GM18861 (cell line): ENCODE data around the gene HYLS1.
"Not testable (repeated sequence)": the region's sequence is repeated elsewhere in the genome, so short reads cannot be mapped to it uniquely, and the experiment has no call there.

Experiments used
- ATAC-seq: cut with Tn5 transposase; IDR thresholded peaks from one replicate; pipeline ENCODE4 v1.9.1; 2021; ENCODE audit not compliant: unreplicated experiment

The HYLS1 gene

GRCh38 chr11:125902927-125903710 is 15.7 kb downstream of the HYLS1 start, which contains the start of gene PUS3:
PUS3 (minus strand) TSS chr11:125903206; CDS start chr11:125896284, 6,922 bp downstream.
- peak; percentile 96 for ATAC-seq

- no peak for ATAC-seq
These were observed 16.5 kb downstream of the HYLS1 start, which contains the start of gene DDX25 for GRCh38 chr11:125903711-125904659. DDX25 (plus strand) TSS chr11:125904508; CDS start chr11:125904518, 10 bp downstream.

- no peak for ATAC-seq
These were observed 17.2 kb downstream of the HYLS1 start for GRCh38 chr11:125904678-125905077.

GRCh38 chr11:125910226-125910849 is 22.9 kb downstream of the HYLS1 start:
- no peak for ATAC-seq

- ATAC-seq, result not testable (repeated sequence)
These were observed 27.1 kb downstream of the HYLS1 start for GRCh38 chr11:125914601-125915000.

GRCh38 chr11:125916683-125917347 is 29.3 kb downstream of the HYLS1 start:
- no peak for ATAC-seq

GRCh38 chr11:125918140-125918840 is 30.8 kb downstream of the HYLS1 start:
- no peak for ATAC-seq

GRCh38 chr11:125921042-125921441 is 33.6 kb downstream of the HYLS1 start:
- no peak for ATAC-seq

- no peak for ATAC-seq
These were observed 34.7 kb downstream of the HYLS1 start for GRCh38 chr11:125922156-125922555.

- ATAC-seq, result peak; percentile 63
These were observed 35.6 kb downstream of the HYLS1 start for GRCh38 chr11:125923012-125923579.

GRCh38 chr11:125923633-125924032 is 36.2 kb downstream of the HYLS1 start:
- ATAC-seq, result no peak

GRCh38 chr11:125924384-125925007 is 37.0 kb downstream of the HYLS1 start:
- no peak for ATAC-seq

- ATAC-seq, result no peak
These were observed 37.8 kb downstream of the HYLS1 start for GRCh38 chr11:125925247-125925740.

GRCh38 chr11:125925804-125926203 is 38.3 kb downstream of the HYLS1 start:
- no peak for ATAC-seq

GRCh38 chr11:125926682-125927081 is 39.2 kb downstream of the HYLS1 start:
- ATAC-seq, result no peak

GRCh38 chr11:125929445-125930075 is 42.1 kb downstream of the HYLS1 start:
- no peak for ATAC-seq

GRCh38 chr11:125930076-125930450 is 42.6 kb downstream of the HYLS1 start:
- no peak for ATAC-seq

- no peak for ATAC-seq
These were observed 43.6 kb downstream of the HYLS1 start for GRCh38 chr11:125931116-125931515.

- ATAC-seq, result no peak
These were observed 44.2 kb downstream of the HYLS1 start for GRCh38 chr11:125931668-125932067.
